ENCODE data around the gene OR2V2.
"Not testable (repeated sequence)": the region's sequence is repeated elsewhere in the genome, so short reads cannot be mapped to it uniquely, and the experiment has no call there.

The OR2V2 gene

GRCh38 chr5:181160152-181160754, 12.9 kb downstream of the OR2V2 start:
- TF ChIP-seq EZH2phosphoT487 (IDR thresholded peaks at IDR 0.05; ENCODE audit: borderline replicate concordance) (no peak), CTCF (conservative IDR thresholded peaks at IDR 0.05; ENCODE audit: low read length) (no peak)
- H3K4me1 ChIP-seq (ENCODE audit: insufficient read depth, low read length, poor library complexity, severe bottlenecking), result no peaks in the 10 kb centered on the region
- no peaks in the 10 kb centered on the region for H3K9me3 ChIP-seq (ENCODE audit: insufficient read depth, low read depth, low read length)
- no peak overlapping the region for H3K4me3 ChIP-seq (ENCODE audit: low read length, poor library complexity, severe bottlenecking)
- no peak overlapping the region for H3K9ac ChIP-seq (ENCODE audit: low read depth, low read length, poor library complexity, severe bottlenecking)
- no peaks in the 10 kb centered on the region for H3K27me3 ChIP-seq (ENCODE audit: insufficient read depth, low read length, poor library complexity, severe bottlenecking)
- H2AFZ ChIP-seq (ENCODE audit: low read length), result no peak overlapping the region
- no peaks in the 10 kb centered on the region for H3K79me2 ChIP-seq (ENCODE audit: insufficient read depth, low read length)
- H3F3A ChIP-seq (ENCODE audit: low read depth), result no peaks in the 10 kb centered on the region
- H3K9me2 ChIP-seq (replicated peaks; ENCODE audit: low read depth, low read length), result no peaks in the 10 kb centered on the region
- H3K36me3 ChIP-seq (ENCODE audit: insufficient read depth, low read length), result no peaks in the 10 kb centered on the region
- no peaks in the 10 kb centered on the region for H4K20me1 ChIP-seq (ENCODE audit: insufficient read depth, low read length, poor library complexity, severe bottlenecking)
- no peak overlapping the region for H3K4me2 ChIP-seq (ENCODE audit: low read depth, low read length, poor library complexity, severe bottlenecking)

GRCh38 chr5:181160755-181161533, 13.6 kb downstream of the OR2V2 start:
- not testable (repeated sequence) for H3K9me2 ChIP-seq (replicated peaks; ENCODE audit: low read depth, low read length); H3K9ac ChIP-seq (ENCODE audit: low read depth, low read length, poor library complexity, severe bottlenecking); H3K9me3 ChIP-seq (ENCODE audit: insufficient read depth, low read depth, low read length); H2AFZ ChIP-seq (ENCODE audit: low read length); H3K27me3 ChIP-seq (ENCODE audit: insufficient read depth, low read length, poor library complexity, severe bottlenecking); H3K4me3 ChIP-seq (ENCODE audit: low read length, poor library complexity, severe bottlenecking); H4K20me1 ChIP-seq (ENCODE audit: insufficient read depth, low read length, poor library complexity, severe bottlenecking); H3K4me2 ChIP-seq (ENCODE audit: low read depth, low read length, poor library complexity, severe bottlenecking); H3K4me1 ChIP-seq (ENCODE audit: insufficient read depth, low read length, poor library complexity, severe bottlenecking); H3K36me3 ChIP-seq (ENCODE audit: insufficient read depth, low read length); H3K79me2 ChIP-seq (ENCODE audit: insufficient read depth, low read length); H3F3A ChIP-seq (ENCODE audit: low read depth)

GRCh38 chr5:181161534-181162175, 14.3 kb downstream of the OR2V2 start:
- no peak overlapping the region for H3K4me2 ChIP-seq (ENCODE audit: low read depth, low read length, poor library complexity, severe bottlenecking)
- H3K4me3 ChIP-seq (ENCODE audit: low read length, poor library complexity, severe bottlenecking), result no peak overlapping the region
- H3F3A ChIP-seq (ENCODE audit: low read depth), result no peaks in the 10 kb centered on the region
- TF ChIP-seq CTCF (conservative IDR thresholded peaks at IDR 0.05; ENCODE audit: low read length) (no peak), EZH2phosphoT487 (IDR thresholded peaks at IDR 0.05; ENCODE audit: borderline replicate concordance) (no peak)
- no peaks in the 10 kb centered on the region for H3K27me3 ChIP-seq (ENCODE audit: insufficient read depth, low read length, poor library complexity, severe bottlenecking)
- no peaks in the 10 kb centered on the region for H3K79me2 ChIP-seq (ENCODE audit: insufficient read depth, low read length)
- H3K9me2 ChIP-seq (replicated peaks; ENCODE audit: low read depth, low read length), result no peaks in the 10 kb centered on the region
- H2AFZ ChIP-seq (ENCODE audit: low read length), result no peak overlapping the region
- no peaks in the 10 kb centered on the region for H3K36me3 ChIP-seq (ENCODE audit: insufficient read depth, low read length)
- no peaks in the 10 kb centered on the region for H3K9me3 ChIP-seq (ENCODE audit: insufficient read depth, low read depth, low read length)
- H3K9ac ChIP-seq (ENCODE audit: low read depth, low read length, poor library complexity, severe bottlenecking), result no peak overlapping the region
- no peaks in the 10 kb centered on the region for H4K20me1 ChIP-seq (ENCODE audit: insufficient read depth, low read length, poor library complexity, severe bottlenecking)
- H3K4me1 ChIP-seq (ENCODE audit: insufficient read depth, low read length, poor library complexity, severe bottlenecking), result no peaks in the 10 kb centered on the region

Measured in Loucy (cell line).